Esophagus muscularis mucosa (tissue), 4 donors: ENCODE measurements around the gene SCML1. TPM values are rescaled to one million over a fixed set of nuclear protein-coding genes. Genes with fewer than 3 reads are reported as not detected.

ENCODE experiments used
- DNase-seq: peaks from one replicate; pipeline ENCODE4 v3.0.0-alpha.2; 2017; ENCODE audit errors: extremely low spot score
- H3K27ac ChIP-seq, 4 donors: fragments of 200-600 bp; sonication (generic); replicated peaks in 1 of 4; 1 replicate in 3 of 4; 2 replicates in 1 of 4; pipeline ENCODE4 v1.5.1; 2016 to 2019; ENCODE audit warnings: mild to moderate bottlenecking in 1 of 4
- H3K27me3 ChIP-seq, 4 donors: fragments of 200-600 bp; sonication (generic); one replicate each; pipeline versions ENCODE4 v1.5.1 to v1.6.0; 2016 to 2019
- H3K36me3 ChIP-seq, 4 donors: fragments of 200-600 bp; sonication (generic); one replicate each; pipeline ENCODE4 v1.5.1; 2016 to 2019
- H3K4me1 ChIP-seq, 4 donors: fragments of 200-600 bp; sonication (generic); one replicate each; pipeline ENCODE4 v1.5.1; 2016 to 2019
- H3K4me3 ChIP-seq, 4 donors: fragments of 200-600 bp; sonication (generic); 1 replicate in 2 of 4; 2 replicates in 2 of 4; pipeline ENCODE4 v1.5.1; 2016 to 2019; ENCODE audit warnings: mild to moderate bottlenecking in 4 of 4, moderate library complexity in 1 of 4
- H3K9me3 ChIP-seq, 4 donors: fragments of 200-600 bp; sonication (generic); 1 replicate in 3 of 4; 2 replicates in 1 of 4; pipeline ENCODE4 v1.5.1; 2016 to 2019
- EP300 ChIP-seq: sonication (generic); formaldehyde crosslinking; IDR thresholded peaks from one replicate; pipeline ENCODE4 v1.6.1; 2017; ENCODE audit warnings: antibody characterized with exemption
- POLR2A ChIP-seq: fragments of 450-650 bp; IDR thresholded peaks from one replicate; pipeline ENCODE4 v1.6.1; 2017; ENCODE audit warnings: antibody characterized with exemption, moderate library complexity, mild to moderate bottlenecking, low read depth
- POLR2AphosphoS5 ChIP-seq, 2 donors: sonication (generic); formaldehyde crosslinking; IDR thresholded peaks; one replicate each; pipeline ENCODE4 v1.6.1; 2017; ENCODE audit warnings: antibody characterized with exemption in 2 of 2
- WGBS: methylation state at CpG from one replicate; pipeline ENCODE4 v1.1.5; 2018; 5-methylcytosine and 5-hydroxymethylcytosine counted together
- intact Hi-C: fragments of 100-400 bp; cut with DNase I; formaldehyde crosslinking; loops from one replicate; pipeline ENCODE4 v1.15.1; 2023
- total RNA-seq, 4 donors: library from RNA; depleted of rRNA; stranded (reverse); fragments of >200 nt; gene quantifications; one replicate each; pipeline versions ENCODE4 v1.1.0 to v1.2.1, GENCODE V29; 2016
- TF ChIP-seq, protein P1 (sequence below), 3 experiments: fragments of 200-600 bp in 2 of 3; fragments of 450-650 bp in 1 of 3; sonication (generic) in 2 of 3; IDR thresholded peaks; one replicate each; pipeline ENCODE4 v1.5.1; 2017 to 2019; ENCODE audit warnings: antibody characterized with exemption in 3 of 3, mild to moderate bottlenecking in 2 of 3, moderate library complexity in 1 of 3

SCML1 gene, protein sequence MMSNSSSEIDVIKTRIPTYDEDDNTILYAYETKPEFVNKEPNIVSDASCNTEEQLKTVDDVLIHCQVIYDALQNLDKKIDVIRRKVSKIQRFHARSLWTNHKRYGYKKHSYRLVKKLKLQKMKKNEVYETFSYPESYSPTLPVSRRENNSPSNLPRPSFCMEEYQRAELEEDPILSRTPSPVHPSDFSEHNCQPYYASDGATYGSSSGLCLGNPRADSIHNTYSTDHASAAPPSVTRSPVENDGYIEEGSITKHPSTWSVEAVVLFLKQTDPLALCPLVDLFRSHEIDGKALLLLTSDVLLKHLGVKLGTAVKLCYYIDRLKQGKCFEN
- 1 to 10 TPM; 4.8 to 8.3 (median 6.4) TPM for total RNA-seq

DNA sequence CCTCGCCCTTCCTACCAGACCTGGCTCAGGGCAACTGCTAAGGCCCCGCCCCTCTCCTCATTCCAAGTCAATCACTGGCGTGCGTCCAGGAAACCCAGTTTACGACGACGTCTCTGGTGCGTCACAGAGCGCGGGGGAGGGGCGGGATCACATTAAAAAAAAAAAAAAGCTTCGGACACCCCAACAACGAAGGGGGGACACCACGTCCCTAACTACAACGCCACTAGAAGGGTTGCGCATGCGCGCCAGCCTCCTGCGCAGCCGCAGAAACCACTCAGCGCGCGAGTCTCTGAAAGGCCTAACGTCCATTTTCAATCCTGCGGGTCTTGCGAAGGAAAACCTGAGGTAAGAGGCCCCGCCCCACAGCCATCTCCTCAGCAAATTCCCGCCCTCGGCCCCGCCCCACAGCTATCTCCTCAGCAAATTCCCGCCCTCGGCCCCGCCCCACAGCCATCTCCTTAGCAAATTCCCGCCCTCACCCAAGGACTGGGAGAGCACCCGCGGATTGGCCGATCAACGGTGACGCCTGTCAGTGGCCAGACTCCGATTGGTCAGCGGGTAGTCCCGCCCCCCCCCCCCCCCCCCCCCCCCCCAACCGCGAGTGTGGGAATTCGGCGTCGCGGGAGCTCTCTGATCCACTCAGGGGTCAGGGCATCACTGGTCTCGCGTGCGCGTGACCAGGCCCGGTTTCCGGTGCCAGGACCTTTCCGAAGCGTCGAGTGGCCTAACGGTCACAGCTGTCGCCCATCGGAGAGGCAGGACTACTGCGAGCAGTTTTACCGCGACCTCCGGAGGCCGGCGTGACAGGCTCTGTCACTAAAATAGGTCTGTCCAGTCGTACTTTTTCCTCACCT is at the start of gene SCML1:
TSS of gene SCML1 (plus strand) at position 638 of the 854 bp plus-strand sequence. CDS start 6,694 bp downstream, outside the sequence.
- Histone ChIP-seq H3K27me3 (no peaks in the 10 kb centered on the region), H3K36me3 (peaks cover 0 to 3% (median 0%) of the 10 kb centered on the region in 4 donors), H3K9me3 (no peaks in the 10 kb centered on the region), H3K4me3 (peak within 1 kb of the TSS; percentile 58 to 68 (median 64)), H3K4me1 (peaks cover 0 to 18% (median 8%) of the 10 kb centered on the region in 4 donors), H3K27ac (peak within 1 kb of the TSS; percentile 86 to 95 (median 92))
- peak; percentile 45 for TF ChIP-seq POLR2A
- no peak for TF ChIP-seq EP300
- TF ChIP-seq, protein P1, sequence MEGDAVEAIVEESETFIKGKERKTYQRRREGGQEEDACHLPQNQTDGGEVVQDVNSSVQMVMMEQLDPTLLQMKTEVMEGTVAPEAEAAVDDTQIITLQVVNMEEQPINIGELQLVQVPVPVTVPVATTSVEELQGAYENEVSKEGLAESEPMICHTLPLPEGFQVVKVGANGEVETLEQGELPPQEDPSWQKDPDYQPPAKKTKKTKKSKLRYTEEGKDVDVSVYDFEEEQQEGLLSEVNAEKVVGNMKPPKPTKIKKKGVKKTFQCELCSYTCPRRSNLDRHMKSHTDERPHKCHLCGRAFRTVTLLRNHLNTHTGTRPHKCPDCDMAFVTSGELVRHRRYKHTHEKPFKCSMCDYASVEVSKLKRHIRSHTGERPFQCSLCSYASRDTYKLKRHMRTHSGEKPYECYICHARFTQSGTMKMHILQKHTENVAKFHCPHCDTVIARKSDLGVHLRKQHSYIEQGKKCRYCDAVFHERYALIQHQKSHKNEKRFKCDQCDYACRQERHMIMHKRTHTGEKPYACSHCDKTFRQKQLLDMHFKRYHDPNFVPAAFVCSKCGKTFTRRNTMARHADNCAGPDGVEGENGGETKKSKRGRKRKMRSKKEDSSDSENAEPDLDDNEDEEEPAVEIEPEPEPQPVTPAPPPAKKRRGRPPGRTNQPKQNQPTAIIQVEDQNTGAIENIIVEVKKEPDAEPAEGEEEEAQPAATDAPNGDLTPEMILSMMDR (IDR thresholded peaks at IDR 0.05): no peak
- peak; percentile 72 to 87 for TF ChIP-seq POLR2AphosphoS5 (IDR thresholded peaks at IDR 0.05)
- intact Hi-C loops: no loop called here
- WGBS: 57% methylated on average over 52 of the region's 67 CpGs
- peak; percentile 99 for DNase-seq

- Histone ChIP-seq H3K27me3 (no peaks in the 10 kb centered on the region), H3K4me1 (peaks cover 0 to 4% (median 2%) of the 10 kb centered on the region in 4 donors), H3K9me3 (no peaks in the 10 kb centered on the region), H3K27ac (no peak overlapping the region), H3K36me3 (no peaks in the 10 kb centered on the region), H3K4me3 (no peak overlapping the region)
- intact Hi-C loops: loop anchor here (10.0 kb wide), 1 partner anchor 153 kb away; no protein-coding TSS in a partner anchor
- 90% methylated on average over 14 of the region's 14 CpGs for whole genome bisulfite sequencing
- DNase-seq: no peak
- TF ChIP-seq EP300 (no peak), POLR2A (no peak), POLR2AphosphoS5 (IDR thresholded peaks at IDR 0.05) (no peak)
- TF ChIP-seq, protein P1 (IDR thresholded peaks at IDR 0.05): no peak
Measured at GRCh38 chrX:17687648-17688047, 49.6 kb upstream of the SCML1 start.

- intact Hi-C loops: loop anchor here (2.0 to 10.0 kb wide), 4 partner anchors 155 to 865 kb away; partner anchors contain the start of gene NHS
- H3K36me3 ChIP-seq: no peaks in the 10 kb centered on the region
- no peak for DNase-seq
- 25% methylated on average over 4 of the region's 4 CpGs for WGBS
- no peak overlapping the region for H3K27ac ChIP-seq
- H3K4me1 ChIP-seq: peaks cover 0 to 4% (median 2%) of the 10 kb centered on the region in 4 donors
- no peak overlapping the region for H3K4me3 ChIP-seq
- TF ChIP-seq, protein P1 (IDR thresholded peaks at IDR 0.05): peak; percentile 67 to 70 (median 68)
- TF ChIP-seq EP300 (no peak), POLR2AphosphoS5 (IDR thresholded peaks at IDR 0.05) (no peak), POLR2A (no peak)
- no peaks in the 10 kb centered on the region for H3K9me3 ChIP-seq
- H3K27me3 ChIP-seq: no peaks in the 10 kb centered on the region
Measured at GRCh38 chrX:17689971-17690409, 47.3 kb upstream of the SCML1 start.

DNA sequence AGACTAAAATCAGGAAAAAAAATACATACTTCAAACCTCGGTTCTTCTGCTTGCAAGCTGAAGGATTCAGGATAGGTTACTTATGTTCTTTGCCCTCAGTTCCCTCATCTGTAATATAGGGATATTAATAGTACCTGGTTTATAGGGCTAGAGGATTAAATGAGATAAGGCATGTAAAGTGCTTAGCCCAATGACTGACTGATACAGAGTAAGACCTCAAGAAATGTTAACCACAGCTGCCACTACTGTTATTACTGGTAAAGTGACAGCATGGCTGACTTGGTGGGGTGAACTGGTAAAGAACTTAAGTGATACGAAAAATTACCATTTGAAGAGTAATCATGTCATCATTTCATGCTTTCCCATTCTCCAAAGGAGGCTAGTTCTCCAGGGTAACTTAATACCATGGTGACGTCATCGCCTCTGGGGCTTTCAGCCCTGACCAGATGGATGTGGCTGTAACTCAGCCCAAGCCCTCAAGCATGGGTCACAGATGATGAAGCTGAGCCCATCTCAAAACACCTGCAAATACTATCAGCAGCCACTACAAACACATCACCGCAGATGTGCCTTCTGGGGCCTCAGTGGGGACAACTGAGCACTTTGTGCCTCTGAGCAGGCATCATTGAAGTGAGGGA is 44.5 kb upstream of the SCML1 start:
- no peaks in the 10 kb centered on the region for H3K9me3 ChIP-seq
- no peak overlapping the region for H3K27ac ChIP-seq
- intact Hi-C loops: loop anchor here (10.0 kb wide), 2 partner anchors 318 to 868 kb away; partner anchors contain the start of gene NHS
- TF ChIP-seq POLR2A (no peak), EP300 (no peak), POLR2AphosphoS5 (IDR thresholded peaks at IDR 0.05) (no peak)
- TF ChIP-seq, protein P1 (IDR thresholded peaks at IDR 0.05): no peak
- 73% methylated on average over 5 of the region's 5 CpGs for WGBS
- H3K4me3 ChIP-seq: no peak overlapping the region
- H3K27me3 ChIP-seq: no peaks in the 10 kb centered on the region
- peaks cover 0 to 4% (median 2%) of the 10 kb centered on the region in 4 donors for H3K4me1 ChIP-seq
- no peak for DNase-seq
- no peaks in the 10 kb centered on the region for H3K36me3 ChIP-seq
